HepG2 (cell line): ENCODE results near the gene CCZ1B. TPM values are rescaled to one million over a fixed set of nuclear protein-coding genes. Genes with fewer than 3 reads are reported as not detected.
"Not testable (repeated sequence)": the region's sequence is repeated elsewhere in the genome, so short reads cannot be mapped to it uniquely, and the experiment has no call there.

Experiments
- ATAC-seq: fragments of 200-7000 bp; cut with Tn5 transposase; 3 replicates; pipeline ENCODE4 v1.9.1; 2020; ENCODE audit warnings: mild to moderate bottlenecking, moderate library complexity
- BruUV-seq: library from RNA; stranded (reverse); fragments of 400-500 nt; replicated peaks from 2 replicates; lab custom pipeline; 2021; lab: Mats Ljungman, UMichigan
- CTCF ChIA-PET: fragments of 300-600 bp; formaldehyde crosslinking; extraction: SDS; loops from one replicate; lab custom pipeline; 2021; ENCODE audit warnings: low total read pairs, inconsistent platforms, low intra/inter-chr PET ratio; lab: Yijun Ruan, JAX
- POLR2A ChIA-PET: fragments of 350-600 bp; sonication (Branson Sonifier 250); formaldehyde crosslinking; loops from one replicate; lab custom pipeline; 2020; ENCODE audit warnings: antibody characterized with exemption, inconsistent platforms; lab: Yijun Ruan, JAX
- DNase-seq: peaks from one replicate; pipeline ENCODE4 v3.0.0-alpha.2; 2015; ENCODE audit warnings: low spot score
- FAIRE-seq: peaks from 3 replicates; lab custom pipeline; 2011; peaks lifted over from hg19 to GRCh38; lab: Jason Lieb, UNC
- H2AFZ ChIP-seq: one replicate; pipeline ENCODE4 v1.6.1; 2011; ENCODE audit warnings: low read length, inconsistent platforms
- H3K27ac ChIP-seq: fragments of 300-600 bp; 3 replicates; pipeline ENCODE4 v1.8.0; 2011; ENCODE audit warnings: mixed run types, mild to moderate bottlenecking, mixed read lengths, low read length, inconsistent platforms; ENCODE audit not compliant: insufficient read depth; ENCODE audit errors: extremely low read length
- H3K27me3 ChIP-seq, 2 experiments: fragments of 200-600 bp in 1 of 2; 2 replicates in 1 of 2; 3 replicates in 1 of 2; pipeline versions ENCODE4 v1.6.0 to v1.8.0; 2011; ENCODE audit warnings: low read length in 2 of 2, mild to moderate bottlenecking in 2 of 2, moderate library complexity in 2 of 2, inconsistent platforms in 1 of 2; ENCODE audit not compliant: insufficient read depth in 2 of 2, control insufficient read depth in 1 of 2
- H3K36me3 ChIP-seq, 2 experiments: fragments of 200-600 bp in 1 of 2; replicated peaks in 1 of 2; 2 replicates in 1 of 2; 3 replicates in 1 of 2; pipeline versions ENCODE4 v1.5.1 to v1.8.0; 2011; ENCODE audit warnings: low read length in 2 of 2, inconsistent platforms in 1 of 2; ENCODE audit not compliant: insufficient read depth in 2 of 2, control insufficient read depth in 1 of 2
- H3K4me1 ChIP-seq: 2 replicates; pipeline ENCODE4 v1.5.1; 2012; ENCODE audit warnings: low read length, inconsistent platforms; ENCODE audit not compliant: insufficient read depth
- H3K4me2 ChIP-seq: 2 replicates; pipeline ENCODE4 v1.6.0; 2011; ENCODE audit warnings: low read depth, low read length, inconsistent platforms
- H3K4me3 ChIP-seq, 3 experiments: fragments of 200-600 bp in 1 of 3; sonication (generic), shearing (Covaris generic) in 1 of 3; replicated peaks in 1 of 3; 2 replicates each; pipeline ENCODE4 v1.5.1; 2011 to 2016; ENCODE audit warnings: low read length in 3 of 3, inconsistent platforms in 2 of 3, low read depth in 2 of 3, mild to moderate bottlenecking in 2 of 3, control low read depth in 1 of 3, mixed read lengths in 1 of 3; ENCODE audit not compliant: insufficient read depth in 1 of 3
- H3K79me2 ChIP-seq: one replicate; pipeline ENCODE4 v1.6.1; 2011; ENCODE audit warnings: low read length, inconsistent platforms; ENCODE audit not compliant: insufficient read depth
- H3K9ac ChIP-seq: 2 replicates; pipeline ENCODE4 v1.6.0; 2011; ENCODE audit warnings: mild to moderate bottlenecking, low read depth, low read length, inconsistent platforms; ENCODE audit not compliant: insufficient read depth
- H3K9me3 ChIP-seq: 2 replicates; pipeline ENCODE4 v1.5.1; 2012; ENCODE audit warnings: mild to moderate bottlenecking, low read length
- H4K20me1 ChIP-seq: 2 replicates; pipeline ENCODE4 v1.6.0; 2011; ENCODE audit warnings: inconsistent platforms, mild to moderate bottlenecking, low read length, moderate library complexity; ENCODE audit not compliant: insufficient read depth
- BHLHE40 ChIP-seq: IDR thresholded peaks from 2 replicates; pipeline ENCODE4 v1.6.1; 2011; ENCODE audit warnings: low read length, improper control_type of control experiment
- FOXK1 ChIP-seq: sonication (generic); formaldehyde crosslinking; IDR thresholded peaks from 2 replicates; pipeline ENCODE4 v1.4.0; 2020; ENCODE audit warnings: low read depth, missing genetic modification reagents, borderline replicate concordance
- IRF2 ChIP-seq: IDR thresholded peaks from 2 replicates; pipeline ENCODE4 v1.6.1; 2018; ENCODE audit warnings: missing genetic modification reagents, missing compliant biosample characterization
- MNT ChIP-seq: fragments of 450-650 bp; IDR thresholded peaks from 2 replicates; pipeline ENCODE4 v1.6.1; 2016
- MXD4 ChIP-seq: IDR thresholded peaks from 2 replicates; pipeline ENCODE4 v1.6.1; 2016; ENCODE audit warnings: mild to moderate bottlenecking, missing biosample characterization, missing genetic modification reagents
- MYC ChIP-seq: sonication (generic); formaldehyde crosslinking; IDR thresholded peaks from 2 replicates; pipeline ENCODE4 v1.9.0; 2021; ENCODE audit warnings: missing genetic modification reagents, borderline replicate concordance
- SPEN ChIP-seq: sonication (generic); formaldehyde crosslinking; IDR thresholded peaks from 2 replicates; pipeline ENCODE4 v1.5.1; 2020; ENCODE audit warnings: low read depth, mild to moderate bottlenecking, missing genetic modification reagents
- TFE3 ChIP-seq: IDR thresholded peaks from 2 replicates; pipeline ENCODE4 v1.6.1; 2016
- WGBS: methylation state at CpG from one replicate; pipeline ENCODE4 v1.1.6; 2017; ENCODE audit warnings: low lambda C conversion rate; 5-methylcytosine and 5-hydroxymethylcytosine counted together
- in situ Hi-C: cut with HindIII; loops from 2 replicates; pipeline ENCODE4 v1.10.0; 2017; ENCODE audit warnings: low pct_unique_long_range_greater_than_20kb; ENCODE audit not compliant: extremely low pct_ligation_motif_present
- intact Hi-C: fragments of 100-400 bp; cut with micrococcal nuclease; formaldehyde crosslinking; loops from one replicate; pipeline ENCODE4 v1.10.0; 2022; ENCODE audit not compliant: unreplicated experiment
- polyA plus RNA-seq, 8 experiments: library from polyadenylated mRNA; depleted of rRNA in 3 of 8; stranded (reverse) in 7 of 8; unstranded in 1 of 8; fragments of >200 nt; fragmentation: Illumina TruSeq in 4 of 8; extraction: Trizol in 4 of 8; gene quantifications; 2 replicates each; pipeline versions ENCODE4 v1.2.1 to v1.2.3, GENCODE V29; 2011 to 2016; ENCODE audit warnings: low read depth in 4 of 8, missing spikeins in 1 of 8, mixed read lengths in 1 of 8; ENCODE audit not compliant: insufficient read depth in 1 of 8
- total RNA-seq, 5 experiments: library from RNA; depleted of rRNA; stranded (reverse); fragments of >200 nt; fragmentation: Illumina TruSeq; extraction: Trizol; gene quantifications; 2 replicates each; pipeline ENCODE4 v1.2.3, GENCODE V29; 2016; ENCODE audit warnings: low read depth in 1 of 5
- TF ChIP-seq, protein P1 (sequence below): sonication (generic); formaldehyde crosslinking; IDR thresholded peaks from 2 replicates; pipeline ENCODE4 v1.5.0; 2020; ENCODE audit warnings: mild to moderate bottlenecking, missing genetic modification reagents, borderline replicate concordance

Gene CCZ1B
- total and polyA plus RNA-seq, 2 of the 13 experiments (the other 11 are each of a cell fraction or from before 2014, with no cell fraction given), result 24.4 to 50.0 TPM

DNA sequence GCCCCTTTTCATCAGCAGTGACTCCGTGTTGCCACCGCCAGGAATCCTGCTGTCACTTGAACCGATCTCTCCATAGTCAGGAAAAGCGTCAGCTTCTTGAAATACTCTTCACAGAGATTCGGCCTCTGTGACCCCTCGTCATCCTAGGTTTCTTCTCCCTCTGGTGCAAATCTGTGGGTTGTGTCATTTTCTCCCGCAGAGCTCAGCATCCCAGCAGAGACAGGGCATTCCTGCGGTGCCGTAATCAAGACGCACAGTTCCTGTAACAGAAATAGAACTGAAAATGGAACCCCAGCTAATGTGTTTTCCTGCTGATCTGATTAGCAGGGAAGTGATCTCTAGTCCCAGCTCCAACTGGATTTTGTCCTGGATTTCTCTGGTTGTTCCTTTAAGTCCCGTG, 31.8 kb downstream of the CCZ1B start:
- intact Hi-C loops, FAIRE-seq, ATAC-seq: not testable (repeated sequence)

DNA sequence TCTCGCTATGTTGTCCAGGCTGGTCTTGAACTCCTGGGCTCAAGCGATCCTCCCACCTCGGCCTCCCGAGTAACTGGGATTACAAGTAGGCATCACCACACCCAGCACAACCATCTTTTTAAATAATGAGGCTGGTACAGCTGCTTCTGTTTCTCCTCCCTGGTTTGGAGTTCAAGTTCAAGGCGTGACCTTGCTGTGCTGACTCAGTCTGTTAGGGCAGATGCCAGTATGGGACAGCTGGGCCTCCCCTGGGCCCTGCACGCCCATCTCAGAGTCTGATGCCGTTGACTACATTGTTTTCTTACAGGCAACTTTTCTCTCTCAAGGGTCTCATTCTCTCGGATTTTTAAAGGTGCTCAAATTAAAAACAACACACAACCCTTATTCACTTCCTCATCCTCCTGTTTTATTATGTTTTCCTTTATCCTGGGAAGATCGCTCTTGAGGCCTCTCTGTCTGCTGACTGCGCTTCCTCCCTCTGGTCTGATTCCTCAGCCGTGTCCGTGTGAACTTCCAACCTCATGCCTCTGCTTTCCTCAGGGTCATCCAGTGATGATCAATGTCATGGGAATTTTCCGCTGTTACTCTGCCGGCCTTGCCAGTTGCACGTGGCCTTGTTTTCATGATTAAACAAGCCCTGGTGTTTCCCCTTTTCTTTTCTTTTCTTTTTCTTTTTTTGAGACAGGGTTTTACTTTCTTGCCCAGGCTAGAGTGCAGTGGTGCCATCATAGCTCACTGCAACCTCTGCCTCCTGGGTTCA, 33.8 kb downstream of the CCZ1B start:
- H3K4me1 ChIP-seq, H2AFZ ChIP-seq, H3K36me3 ChIP-seq, in situ Hi-C loops, H3K27me3 ChIP-seq, H4K20me1 ChIP-seq, H3K4me3 ChIP-seq, H3K9ac ChIP-seq, H3K79me2 ChIP-seq, H3K4me2 ChIP-seq, intact Hi-C loops, H3K9me3 ChIP-seq, BruUV-seq, H3K27ac ChIP-seq, CTCF ChIA-PET, POLR2A ChIA-PET: not testable (repeated sequence)
- FAIRE-seq (peak; percentile 95), DNase-seq (peak; percentile 64), ATAC-seq (peak; percentile 91)
- WGBS, result 49% methylated on average over 11 of the region's 15 CpGs
- TF ChIP-seq SPEN (CRISPR knock-in tag) (peak; percentile 41; the same call in 1 of the 2 replicates), MXD4 (CRISPR knock-in tag) (peak; percentile 30; the same call in 1 of the 2 replicates), FOXK1 (CRISPR knock-in tag) (peak; percentile 67; the same call in 1 of the 2 replicates), MNT (peak; percentile 88), IRF2 (CRISPR knock-in tag) (0 out of 2 replicates have a peak, but pooled peaks have one; percentile 19), MYC (CRISPR knock-in tag) (peak; percentile 27; the same call in 1 of the 2 replicates), TFE3 (CRISPR knock-in tag) (peak; percentile 34; the same call in 1 of the 2 replicates), BHLHE40 (0 out of 2 replicates have a peak, but pooled peaks have one; percentile 16)
- TF ChIP-seq, protein P1, sequence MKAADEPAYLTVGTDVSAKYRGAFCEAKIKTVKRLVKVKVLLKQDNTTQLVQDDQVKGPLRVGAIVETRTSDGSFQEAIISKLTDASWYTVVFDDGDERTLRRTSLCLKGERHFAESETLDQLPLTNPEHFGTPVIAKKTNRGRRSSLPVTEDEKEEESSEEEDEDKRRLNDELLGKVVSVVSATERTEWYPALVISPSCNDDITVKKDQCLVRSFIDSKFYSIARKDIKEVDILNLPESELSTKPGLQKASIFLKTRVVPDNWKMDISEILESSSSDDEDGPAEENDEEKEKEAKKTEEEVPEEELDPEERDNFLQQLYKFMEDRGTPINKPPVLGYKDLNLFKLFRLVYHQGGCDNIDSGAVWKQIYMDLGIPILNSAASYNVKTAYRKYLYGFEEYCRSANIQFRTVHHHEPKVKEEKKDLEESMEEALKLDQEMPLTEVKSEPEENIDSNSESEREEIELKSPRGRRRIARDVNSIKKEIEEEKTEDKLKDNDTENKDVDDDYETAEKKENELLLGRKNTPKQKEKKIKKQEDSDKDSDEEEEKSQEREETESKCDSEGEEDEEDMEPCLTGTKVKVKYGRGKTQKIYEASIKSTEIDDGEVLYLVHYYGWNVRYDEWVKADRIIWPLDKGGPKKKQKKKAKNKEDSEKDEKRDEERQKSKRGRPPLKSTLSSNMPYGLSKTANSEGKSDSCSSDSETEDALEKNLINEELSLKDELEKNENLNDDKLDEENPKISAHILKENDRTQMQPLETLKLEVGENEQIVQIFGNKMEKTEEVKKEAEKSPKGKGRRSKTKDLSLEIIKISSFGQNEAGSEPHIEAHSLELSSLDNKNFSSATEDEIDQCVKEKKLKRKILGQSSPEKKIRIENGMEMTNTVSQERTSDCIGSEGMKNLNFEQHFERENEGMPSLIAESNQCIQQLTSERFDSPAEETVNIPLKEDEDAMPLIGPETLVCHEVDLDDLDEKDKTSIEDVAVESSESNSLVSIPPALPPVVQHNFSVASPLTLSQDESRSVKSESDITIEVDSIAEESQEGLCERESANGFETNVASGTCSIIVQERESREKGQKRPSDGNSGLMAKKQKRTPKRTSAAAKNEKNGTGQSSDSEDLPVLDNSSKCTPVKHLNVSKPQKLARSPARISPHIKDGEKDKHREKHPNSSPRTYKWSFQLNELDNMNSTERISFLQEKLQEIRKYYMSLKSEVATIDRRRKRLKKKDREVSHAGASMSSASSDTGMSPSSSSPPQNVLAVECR (CRISPR knock-in tag), result peak; percentile 33; the same call in 1 of the 2 replicates

More for the DNA sequence above, 31.8 kb downstream of the CCZ1B start:
- CTCF ChIA-PET, H4K20me1 ChIP-seq, BruUV-seq, H3K27me3 ChIP-seq, H3K9me3 ChIP-seq, DNase-seq, H3K4me2 ChIP-seq, H3K4me1 ChIP-seq, H3K9ac ChIP-seq, H3K36me3 ChIP-seq, H3K27ac ChIP-seq, H2AFZ ChIP-seq, POLR2A ChIA-PET, in situ Hi-C loops, H3K79me2 ChIP-seq, H3K4me3 ChIP-seq: not testable (repeated sequence)
- 93% methylated on average over 3 of the region's 11 CpGs for WGBS
